Erythroblast (primary cell): ENCODE data around the gene PGLYRP4.

Source experiments
- GATA1 ChIP-seq: IDR thresholded peaks from 2 replicates; pipeline ENCODE4 v1.6.1; 2011; ENCODE audit warnings: low read depth, mild to moderate bottlenecking, control low read depth, low read length, moderate library complexity
- POLR2A ChIP-seq: IDR thresholded peaks from 2 replicates; pipeline ENCODE4 v1.6.1; 2011; ENCODE audit warnings: mild to moderate bottlenecking, low read length

DNA sequence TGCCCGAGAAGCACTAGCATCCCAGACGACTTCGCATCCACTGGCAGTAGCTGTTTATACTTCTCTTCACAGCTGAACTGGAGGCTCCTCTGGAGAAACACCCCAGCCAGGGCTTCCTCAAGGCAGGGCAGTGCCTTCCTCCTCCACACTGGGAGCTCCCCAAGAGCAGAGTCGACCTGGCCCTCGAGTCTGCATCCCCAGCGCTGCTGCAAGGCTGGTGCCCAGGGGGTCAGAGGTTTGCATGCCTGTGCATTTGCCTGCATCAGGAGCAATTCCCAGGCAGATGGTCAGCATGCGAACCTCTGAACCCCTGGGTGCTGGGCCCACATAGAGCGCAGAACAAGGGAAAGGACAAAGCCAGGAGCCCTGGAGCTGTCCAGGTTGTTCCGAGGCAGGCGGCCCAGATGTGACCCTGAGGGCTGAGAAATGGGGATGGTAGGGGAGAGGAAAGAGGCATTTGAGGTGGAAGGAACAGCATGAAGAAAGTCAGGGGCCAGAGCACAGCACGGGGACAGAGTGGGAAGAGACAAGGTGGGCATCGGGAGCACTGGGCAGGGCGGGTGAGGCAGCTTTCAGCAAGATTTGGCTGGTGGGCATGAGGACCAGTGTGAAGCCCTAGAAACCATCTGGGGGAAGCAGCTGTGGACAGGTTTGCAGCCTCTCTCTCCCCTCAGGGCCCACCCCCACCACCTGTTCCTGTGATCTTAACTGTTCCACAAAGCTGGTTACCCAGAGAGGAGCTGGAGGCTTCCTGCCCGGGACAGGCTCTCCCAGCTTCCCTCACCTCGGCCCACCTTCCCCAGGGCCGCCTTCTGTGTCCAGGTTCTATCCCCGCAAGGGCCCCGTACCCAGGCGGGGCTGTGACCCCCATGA lies 48.6 kb upstream of the PGLYRP4 start:
- no peak for TF ChIP-seq POLR2A
- TF ChIP-seq GATA1 = no peak
